A673 (cell line): Measurements from ENCODE around the gene SPEM3. TPM values are rescaled to one million over a fixed set of nuclear protein-coding genes. Genes with fewer than 3 reads are reported as not detected.

Source experiments
- BruUV-seq: library from RNA; stranded (reverse); fragments of 400-500 nt; replicated peaks from 2 replicates; lab custom pipeline; 2021; lab: Mats Ljungman, UMichigan
- CTCF ChIA-PET: fragments of 300-600 bp; sonication (Branson Sonifier 250); formaldehyde crosslinking; loops from one replicate; lab custom pipeline; 2022; ENCODE audit warnings: antibody characterized with exemption; lab: Charles Lee
- POLR2A ChIA-PET: fragments of 300-600 bp; sonication (Branson Sonifier 250); formaldehyde crosslinking; loops from one replicate; lab custom pipeline; 2022; ENCODE audit warnings: antibody characterized with exemption; ENCODE audit not compliant: low non-redundant PET; lab: Charles Lee
- DNase-seq: peaks from one replicate; pipeline ENCODE4 v3.0.0-alpha.2; 2015; ENCODE audit warnings: low spot score
- H3K27ac ChIP-seq: fragments of 200-600 bp; sonication (generic); 2 replicates; pipeline ENCODE4 v1.5.1; 2016; ENCODE audit warnings: mixed run types, low read depth, mild to moderate bottlenecking, mixed read lengths, antibody characterized with exemption, low read length; ENCODE audit not compliant: poor library complexity, severe bottlenecking
- H3K27me3 ChIP-seq: fragments of 200-600 bp; sonication (generic); replicated peaks from 2 replicates; pipeline ENCODE4 v1.6.1; 2017; ENCODE audit warnings: mixed run types, low read depth, mild to moderate bottlenecking, mixed read lengths, antibody characterized with exemption, low read length; ENCODE audit not compliant: insufficient read depth, poor library complexity
- H3K36me3 ChIP-seq: fragments of 200-600 bp; sonication (generic); 2 replicates; pipeline ENCODE4 v1.6.1; 2016; ENCODE audit warnings: mixed run types, mild to moderate bottlenecking, mixed read lengths, antibody characterized with exemption, low read length; ENCODE audit not compliant: insufficient read depth, poor library complexity, severe bottlenecking
- H3K4me1 ChIP-seq: fragments of 200-600 bp; sonication (generic); 2 replicates; pipeline ENCODE4 v1.6.1; 2017; ENCODE audit warnings: mixed run types, mild to moderate bottlenecking, mixed read lengths, antibody characterized with exemption, low read length; ENCODE audit not compliant: insufficient read depth, poor library complexity, severe bottlenecking
- H3K4me3 ChIP-seq: fragments of 200-600 bp; sonication (generic); 2 replicates; pipeline ENCODE4 v1.5.1; 2016; ENCODE audit warnings: low read depth, mixed run types, mild to moderate bottlenecking, mixed read lengths, low read length; ENCODE audit not compliant: poor library complexity, severe bottlenecking
- H3K9me3 ChIP-seq: fragments of 200-600 bp; sonication (generic); 2 replicates; pipeline ENCODE4 v1.6.1; 2016; ENCODE audit warnings: mixed run types, low read depth, mild to moderate bottlenecking, mixed read lengths, antibody characterized with exemption, low read length; ENCODE audit not compliant: poor library complexity, severe bottlenecking
- CTCF ChIP-seq: fragments of 300-800, 200-600 bp; sonication (generic); conservative IDR thresholded peaks from 2 replicates; pipeline ENCODE4 v1.5.1; 2017; ENCODE audit warnings: low read depth, mild to moderate bottlenecking, antibody characterized with exemption, low read length, moderate library complexity, mixed read lengths
- EZH2 ChIP-seq: fragments of 200-600 bp; sonication (generic); IDR thresholded peaks from 2 replicates; pipeline ENCODE4 v1.6.1; 2017; ENCODE audit warnings: borderline replicate concordance, low read depth, mild to moderate bottlenecking, mixed read lengths, antibody characterized with exemption, low read length; ENCODE audit not compliant: poor library complexity, severe bottlenecking
- intact Hi-C: fragments of 100-400 bp; cut with micrococcal nuclease; formaldehyde crosslinking; loops from one replicate; pipeline ENCODE4 v1.10.0; 2022; ENCODE audit not compliant: unreplicated experiment
- total RNA-seq: library from RNA; stranded (reverse); gene quantifications from 2 replicates; pipeline ENCODE4 v1.2.3, GENCODE V29; 2021

Gene SPEM3
- total RNA-seq, 1 experiment from 2014 or later, result not detected

- no peaks in the 10 kb centered on the region for H3K9me3 ChIP-seq
- no peaks in the 10 kb centered on the region for H3K27me3 ChIP-seq
- no peak overlapping the region for H3K27ac ChIP-seq
- ChIA-PET CTCF (no interaction called here), POLR2A (no interaction called here)
- no TSS peak for BruUV-seq
- intact Hi-C loops, result no loop called here
- no peak for TF ChIP-seq EZH2
- no peak for TF ChIP-seq CTCF
- DNase-seq, result no peak
- H3K36me3 ChIP-seq, result peaks cover 17% of the 10 kb centered on the region
- H3K4me1 ChIP-seq, result no peaks in the 10 kb centered on the region
- no peak overlapping the region for H3K4me3 ChIP-seq
Measured at GRCh38 chr17:7413346-7413985, 15.2 kb upstream of the SPEM3 start.

- no peak for TF ChIP-seq CTCF
- no peak for TF ChIP-seq EZH2
- ChIA-PET CTCF (interaction anchor here (0.5 kb wide), 1 partner anchor 146 kb away, joined by 3 read pairs; no protein-coding TSS in a partner anchor), POLR2A (no interaction called here)
- Histone ChIP-seq H3K36me3 (peaks cover 11% of the 10 kb centered on the region), H3K4me3 (no peak overlapping the region), H3K9me3 (no peaks in the 10 kb centered on the region), H3K4me1 (no peaks in the 10 kb centered on the region), H3K27ac (no peak overlapping the region), H3K27me3 (no peaks in the 10 kb centered on the region)
- intact Hi-C loops, result no loop called here
- DNase-seq, result no peak
- BruUV-seq, result no TSS peak
Measured at GRCh38 chr17:7414837-7415236, 13.8 kb upstream of the SPEM3 start.

- Histone ChIP-seq H3K27ac (no peak overlapping the region), H3K4me3 (no peak overlapping the region), H3K4me1 (no peaks in the 10 kb centered on the region), H3K9me3 (no peaks in the 10 kb centered on the region), H3K27me3 (no peaks in the 10 kb centered on the region), H3K36me3 (peaks cover 9% of the 10 kb centered on the region)
- DNase-seq, result no peak
- intact Hi-C loops, result no loop called here
- no TSS peak for BruUV-seq
- POLR2A ChIA-PET, result no interaction called here
- TF ChIP-seq CTCF, result no peak
- no peak for TF ChIP-seq EZH2
- CTCF ChIA-PET, result no interaction called here
Measured at GRCh38 chr17:7415784-7416183, 12.9 kb upstream of the SPEM3 start.
